ENCODE data around the gene NXNL2. TPM values are rescaled to one million over a fixed set of nuclear protein-coding genes. Genes with fewer than 3 reads are reported as not detected.

Gene NXNL2
- total and polyA plus RNA-seq, 10 of the 15 experiments (the other 5 are each of a cell fraction or from before 2014, with no cell fraction given) = not detected

DNA sequence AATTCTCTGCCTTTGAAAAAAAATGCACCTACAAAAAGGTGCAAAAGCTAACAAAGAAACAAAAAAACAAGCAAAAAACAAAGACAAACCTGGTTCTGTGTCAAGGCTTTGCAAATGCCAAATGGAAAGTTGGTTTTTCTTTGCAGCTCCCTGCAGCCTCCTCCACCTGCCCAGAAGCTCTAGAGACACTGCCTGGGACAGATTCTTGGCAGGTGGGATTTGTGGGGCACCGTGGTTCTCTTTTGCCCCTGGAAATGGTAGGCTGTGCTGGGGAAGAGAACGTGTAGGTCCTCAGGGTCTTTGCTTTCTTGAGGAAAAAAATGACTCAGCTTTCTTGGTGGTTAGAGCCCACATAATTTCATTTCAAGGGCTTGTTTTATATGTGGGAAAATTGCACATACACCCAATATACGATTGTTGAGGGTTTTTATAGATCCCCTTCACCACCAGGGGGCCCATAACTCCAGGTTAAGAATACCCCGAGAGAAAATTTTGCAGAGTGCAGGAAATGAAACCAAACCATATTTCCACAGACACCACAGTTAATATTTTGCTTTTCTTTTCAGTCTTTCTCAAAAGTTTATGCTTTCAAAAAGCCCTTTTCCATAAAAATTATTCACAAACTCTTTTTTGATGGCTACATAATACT, 58.7 kb downstream of the NXNL2 start (continued):
- TF ChIP-seq SRF (IDR thresholded peaks at IDR 0.05; ENCODE audit: low read depth in 2 of 2, low read length in 2 of 2) (no peak), BCLAF1 (IDR thresholded peaks at IDR 0.05) (no peak), TAF1 (IDR thresholded peaks at IDR 0.05; ENCODE audit: borderline replicate concordance, low read depth, low read length) (no peak), SPI1 (IDR thresholded peaks at IDR 0.05; ENCODE audit: borderline replicate concordance, insufficient read depth, low read depth, low read length) (peak; percentile 28; the same call in 1 of the 2 replicates), ZNF687 (IDR thresholded peaks at IDR 0.05) (no peak), CBFB (IDR thresholded peaks at IDR 0.05; ENCODE audit: low read depth) (no peak), RAD21 (IDR thresholded peaks at IDR 0.05; ENCODE audit: insufficient read depth, low read depth, low read length) (peak; percentile 84), PML (IDR thresholded peaks at IDR 0.05; ENCODE audit: low read length) (no peak), ZSCAN29 (IDR thresholded peaks at IDR 0.05) (no peak), MYC (IDR thresholded peaks at IDR 0.05; ENCODE audit: insufficient read depth, insufficient read length, insufficient replicate concordance, low read length, severe bottlenecking) (no peak), CTCF (IDR thresholded peaks at IDR 0.05 in 2 of 3, conservative IDR thresholded peaks at IDR 0.05 in 1 of 3; ENCODE audit: control insufficient read depth in 2 of 3, extremely low read depth in 1 of 3, insufficient read depth in 1 of 3, low read depth in 3 of 3, low read length in 3 of 3) (peak; percentile 45 to 66 (median 61))
